NCI-H2171 (cell line): ENCODE data around the gene FAM174C.
"Not testable (repeated sequence)": the region's sequence is repeated elsewhere in the genome, so short reads cannot be mapped to it uniquely, and the experiment has no call there.

Experiments
- DNase-seq: peaks from one replicate; lab custom pipeline; 2025; lab: John Stamatoyannopoulos, UW

The FAM174C gene

DNA sequence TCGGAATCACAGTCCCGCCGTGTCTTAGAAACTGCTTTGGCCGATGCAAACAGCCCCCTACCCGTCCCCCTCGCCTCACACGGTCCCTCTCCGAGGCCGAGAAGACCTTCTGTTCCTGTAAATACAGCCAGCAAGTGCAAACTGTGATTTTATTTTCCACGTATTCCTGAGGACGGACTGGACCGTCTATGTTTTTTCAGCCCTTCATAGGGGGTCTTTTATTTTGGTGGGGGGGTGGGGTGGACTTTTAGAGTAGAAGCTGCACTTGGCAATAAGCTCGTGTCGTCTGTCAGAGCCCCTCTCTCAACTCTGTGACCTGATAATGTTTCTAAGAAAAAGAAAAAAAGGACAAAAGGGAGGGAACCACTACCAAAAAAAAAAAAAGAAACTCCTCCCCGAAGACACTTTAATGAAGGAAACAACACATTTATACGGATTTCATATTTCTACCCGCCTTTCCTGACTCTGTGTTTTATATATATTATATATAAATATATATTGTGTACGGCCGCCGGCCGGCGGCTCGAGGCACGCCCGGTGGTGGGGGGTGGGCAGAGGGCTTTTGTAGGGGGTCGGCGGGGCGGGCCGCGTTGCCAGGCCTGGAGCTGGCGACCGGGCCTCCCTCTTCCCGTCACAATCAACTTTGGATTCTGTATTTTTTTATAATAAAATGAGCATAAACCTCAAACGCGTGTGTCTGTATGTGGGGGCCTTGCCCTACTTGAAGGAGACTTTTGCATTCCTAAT is 25.6 kb downstream of the FAM174C start:
- DNase-seq, result no peak

DNA sequence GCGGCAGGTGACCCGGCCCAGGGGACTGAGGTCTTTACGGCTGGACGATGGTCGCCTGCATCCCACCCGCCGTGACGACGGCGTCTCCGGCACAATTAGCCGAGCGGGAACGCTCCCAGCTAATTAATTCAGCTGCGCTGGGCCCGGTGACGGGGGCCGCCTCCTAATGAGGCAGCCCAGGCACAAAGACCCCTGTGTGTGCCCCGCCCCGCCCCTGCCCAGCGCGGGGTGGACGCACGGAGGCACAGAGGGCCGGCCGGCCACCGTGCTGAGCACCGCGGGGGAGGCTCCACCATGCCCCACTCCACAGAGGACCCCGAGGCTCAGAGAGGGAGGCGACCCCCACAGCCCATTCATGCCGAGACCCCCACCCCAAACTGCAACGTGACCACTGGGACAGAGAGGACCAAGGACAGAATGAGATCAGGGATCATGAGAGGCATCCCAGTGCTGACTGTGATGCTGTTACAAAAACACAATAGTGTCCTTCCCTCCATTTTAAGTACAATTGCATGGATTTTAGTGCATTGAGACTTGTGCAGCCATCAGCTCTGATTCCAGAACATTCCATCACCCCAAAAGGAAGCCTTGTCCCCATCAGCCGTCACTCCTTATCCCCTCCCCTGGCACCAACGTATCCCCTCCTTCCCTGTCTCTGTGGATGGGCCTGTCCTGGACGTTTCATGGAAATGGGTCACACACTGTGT is 27.4 kb downstream of the FAM174C start:
- no peak for DNase-seq

DNA sequence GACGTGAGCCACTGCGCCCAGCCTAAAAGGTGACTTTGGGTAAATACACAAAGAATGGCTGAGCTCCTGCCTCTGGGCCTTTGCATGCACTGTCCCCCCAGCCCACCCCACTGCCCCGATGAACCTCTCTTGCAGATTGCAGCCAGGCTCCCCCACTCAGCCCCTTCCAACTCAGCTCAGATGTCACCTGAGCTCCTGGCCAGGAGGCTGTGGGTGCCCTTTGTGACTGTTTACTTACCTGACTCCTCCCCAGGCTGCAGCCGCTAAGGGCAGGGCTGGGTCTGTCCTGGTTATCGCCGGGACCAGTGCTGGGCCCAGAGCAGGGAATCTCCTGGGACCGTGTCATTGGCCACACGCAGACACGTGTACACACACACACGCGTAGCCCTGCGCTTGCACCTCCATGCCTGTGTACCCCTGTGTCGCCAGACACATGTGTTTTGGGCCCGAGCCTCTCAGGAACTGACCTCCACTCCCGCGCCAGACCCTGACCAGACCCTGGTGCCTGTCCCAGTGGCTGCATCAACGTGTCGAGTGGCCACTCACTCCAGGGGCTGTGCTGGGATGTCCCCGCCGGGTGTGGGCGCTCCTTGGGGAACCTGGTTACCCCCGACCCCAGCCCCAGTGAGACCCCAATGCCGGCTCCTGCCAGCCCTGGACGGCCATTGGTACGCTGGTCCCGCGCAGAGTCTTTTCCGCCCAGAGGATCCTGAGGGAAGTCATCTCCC is 29.0 kb downstream of the FAM174C start:
- DNase-seq, result no peak

DNA sequence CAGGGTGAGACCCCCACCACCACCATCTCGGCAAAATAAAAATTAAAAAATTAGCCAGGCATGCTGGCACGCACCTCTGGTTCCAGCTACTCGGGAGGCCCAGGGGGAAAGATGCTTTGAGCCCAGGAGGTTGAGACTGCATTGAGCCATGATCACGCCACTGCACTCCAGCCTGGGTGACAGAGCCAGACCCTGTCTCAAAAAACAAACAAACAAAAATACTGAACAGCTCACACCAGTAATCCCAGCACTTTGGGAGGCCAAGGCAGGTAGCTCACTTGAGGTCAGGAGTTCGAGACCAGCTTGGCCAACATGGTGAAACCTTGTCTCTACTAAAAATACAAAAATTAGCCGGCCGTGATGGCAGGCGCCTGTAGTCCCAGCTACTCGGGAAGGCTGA is 30.0 kb downstream of the FAM174C start:
- not testable (repeated sequence) for DNase-seq

DNA sequence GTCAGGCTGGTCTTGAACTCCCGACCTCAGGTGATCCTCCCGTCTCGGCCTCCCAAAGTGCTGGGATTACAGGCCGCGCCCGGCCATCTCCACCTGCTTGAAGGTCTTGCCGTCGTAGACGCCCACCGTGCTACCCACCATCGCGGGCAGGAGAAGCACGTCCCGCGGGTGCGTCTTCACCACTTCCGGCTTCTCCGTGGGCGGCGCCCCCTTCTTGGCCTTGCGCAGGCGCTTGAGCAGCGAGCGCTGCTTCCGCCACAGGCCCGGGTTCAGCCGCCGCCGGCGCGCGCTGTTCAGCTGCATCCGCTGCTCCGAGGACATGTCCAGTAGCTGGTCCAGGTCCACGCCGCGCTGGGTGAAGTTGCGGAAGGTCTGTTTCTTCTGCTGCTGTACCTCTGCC is 32.0 kb downstream of the FAM174C start:
- DNase-seq, result no peak

DNA sequence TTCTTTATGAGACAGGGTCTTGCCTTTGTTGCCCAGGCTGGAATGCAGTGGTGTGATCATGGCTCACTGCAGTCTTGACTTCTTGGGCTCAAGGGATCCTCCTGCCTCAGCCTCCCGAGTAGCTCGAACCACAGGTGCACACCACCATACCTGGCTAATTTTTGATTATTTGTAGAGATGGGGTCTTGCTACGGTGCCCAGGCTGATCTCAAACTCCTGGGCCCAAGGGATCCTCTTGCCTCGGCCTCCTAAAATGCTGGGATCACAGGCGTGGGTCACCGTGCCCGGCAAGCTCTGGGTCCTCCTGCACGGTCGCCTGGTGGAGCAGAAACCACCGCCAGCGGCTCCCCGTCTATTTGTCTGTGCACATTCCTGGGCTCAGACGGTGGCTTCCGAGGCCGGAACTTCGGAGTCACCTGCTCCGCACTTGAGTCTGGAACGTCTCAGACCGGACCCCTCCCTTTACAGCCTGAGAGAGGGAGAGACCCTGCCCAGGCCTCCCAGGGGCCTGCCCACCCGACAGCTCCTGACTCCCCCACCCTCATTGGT is 32.5 kb downstream of the FAM174C start:
- DNase-seq, result no peak

DNA sequence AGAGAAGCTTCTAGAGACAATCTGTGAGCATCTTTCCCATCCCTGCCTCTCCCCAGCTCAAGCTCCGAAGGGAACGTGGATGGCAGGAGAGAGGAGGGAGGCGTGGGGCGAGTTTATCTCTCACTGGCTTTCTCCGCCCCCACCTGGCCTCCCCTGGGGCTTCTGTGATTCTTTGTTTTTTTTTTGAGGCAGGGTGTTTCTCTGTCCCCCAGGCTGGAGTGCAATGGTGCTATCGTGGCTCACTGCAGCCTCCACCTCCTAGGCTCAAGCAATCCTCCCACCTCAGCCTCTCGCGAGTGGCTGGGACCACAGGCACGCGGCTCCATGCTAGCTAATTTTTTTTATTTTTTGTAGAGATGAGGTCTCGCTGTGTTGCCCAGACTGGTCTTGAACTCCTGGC is 33.4 kb downstream of the FAM174C start:
- peak; percentile 50 for DNase-seq

DNA sequence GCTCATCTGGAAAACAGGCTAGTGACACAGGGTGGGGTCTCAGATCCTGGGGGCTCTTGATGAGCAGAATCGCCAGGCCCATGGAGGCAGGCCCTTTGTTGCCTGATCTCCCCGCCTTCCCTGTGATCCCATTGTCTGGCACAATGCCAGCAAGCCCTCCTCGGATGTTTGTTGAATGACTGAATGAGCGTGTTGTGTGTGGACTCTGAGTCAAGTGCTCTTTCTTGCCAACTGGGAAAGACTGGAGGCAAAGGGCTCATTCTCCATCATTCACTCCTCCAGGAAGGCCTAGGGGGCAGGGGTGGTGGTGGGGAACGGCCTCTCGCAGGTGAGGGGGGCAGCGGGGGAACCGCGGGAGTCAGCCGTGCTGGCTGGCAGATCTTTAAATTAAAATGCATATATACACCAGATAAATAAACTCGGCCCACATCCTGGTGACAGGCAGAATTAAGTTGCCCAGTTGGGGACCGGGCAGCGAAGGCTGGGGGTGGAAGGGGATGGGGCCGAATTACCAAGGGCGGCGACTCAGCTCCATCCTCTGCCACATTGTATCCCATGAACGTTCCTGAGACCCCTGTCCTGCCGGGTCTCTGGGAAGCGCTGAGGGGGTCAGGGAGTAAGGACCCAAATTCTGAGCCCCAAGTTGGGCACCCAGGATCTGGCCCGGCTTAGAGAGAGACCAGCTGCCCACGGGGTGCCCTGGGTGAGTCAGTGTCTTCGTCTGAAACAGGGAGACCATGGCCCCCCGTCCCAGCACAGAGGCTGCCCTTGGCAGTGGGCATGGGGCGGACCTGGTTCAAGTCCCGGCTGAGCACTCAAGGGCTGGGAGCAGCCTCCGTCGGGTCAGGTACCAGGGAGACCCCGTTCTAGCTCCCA is 34.9 kb downstream of the FAM174C start:
- no peak for DNase-seq

DNA sequence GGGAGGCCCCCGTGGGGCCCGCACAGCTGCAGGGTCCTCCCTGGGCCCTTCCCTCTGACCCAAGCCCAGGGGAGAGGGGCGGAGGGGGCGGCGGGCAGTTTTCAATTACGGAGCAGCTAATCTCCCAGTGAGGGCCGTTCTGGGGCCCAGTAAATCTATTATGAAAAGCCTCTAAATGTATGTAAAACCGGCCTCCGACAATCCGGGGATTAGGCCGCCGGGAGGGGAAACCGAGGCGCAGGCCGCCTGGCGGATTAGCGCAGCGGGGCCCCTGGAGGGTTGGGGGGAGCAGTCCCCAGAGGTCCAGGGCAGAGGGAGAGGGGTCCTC is 35.5 kb downstream of the FAM174C start:
- no peak for DNase-seq

DNA sequence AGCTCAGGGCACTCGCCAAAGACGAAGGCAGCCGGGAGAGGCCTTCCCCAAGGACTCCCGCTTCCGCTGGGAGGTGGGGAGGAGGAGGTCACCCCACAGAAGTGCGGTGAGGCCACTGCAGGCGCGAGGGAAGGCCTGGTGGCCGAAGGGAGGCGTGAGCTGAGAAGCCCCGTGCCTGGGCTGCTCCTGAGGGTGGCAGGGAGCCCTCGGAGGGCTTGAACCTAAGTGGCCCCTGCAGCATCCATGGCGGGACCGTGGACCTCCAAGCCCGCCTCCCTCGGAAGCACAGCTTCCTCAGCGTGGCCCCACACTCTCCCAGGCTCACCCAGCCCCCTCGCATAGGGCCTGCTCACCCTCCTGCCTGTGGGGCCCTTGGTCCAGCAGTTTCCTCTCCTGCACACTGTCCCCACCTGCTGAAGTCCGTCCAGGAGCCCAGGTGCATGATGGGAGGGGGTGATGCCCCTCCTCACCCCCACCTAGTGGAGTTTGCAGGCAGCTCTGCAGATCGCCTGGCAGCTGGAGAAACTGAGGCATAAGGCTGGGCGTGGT is 36.3 kb downstream of the FAM174C start:
- no peak for DNase-seq

DNA sequence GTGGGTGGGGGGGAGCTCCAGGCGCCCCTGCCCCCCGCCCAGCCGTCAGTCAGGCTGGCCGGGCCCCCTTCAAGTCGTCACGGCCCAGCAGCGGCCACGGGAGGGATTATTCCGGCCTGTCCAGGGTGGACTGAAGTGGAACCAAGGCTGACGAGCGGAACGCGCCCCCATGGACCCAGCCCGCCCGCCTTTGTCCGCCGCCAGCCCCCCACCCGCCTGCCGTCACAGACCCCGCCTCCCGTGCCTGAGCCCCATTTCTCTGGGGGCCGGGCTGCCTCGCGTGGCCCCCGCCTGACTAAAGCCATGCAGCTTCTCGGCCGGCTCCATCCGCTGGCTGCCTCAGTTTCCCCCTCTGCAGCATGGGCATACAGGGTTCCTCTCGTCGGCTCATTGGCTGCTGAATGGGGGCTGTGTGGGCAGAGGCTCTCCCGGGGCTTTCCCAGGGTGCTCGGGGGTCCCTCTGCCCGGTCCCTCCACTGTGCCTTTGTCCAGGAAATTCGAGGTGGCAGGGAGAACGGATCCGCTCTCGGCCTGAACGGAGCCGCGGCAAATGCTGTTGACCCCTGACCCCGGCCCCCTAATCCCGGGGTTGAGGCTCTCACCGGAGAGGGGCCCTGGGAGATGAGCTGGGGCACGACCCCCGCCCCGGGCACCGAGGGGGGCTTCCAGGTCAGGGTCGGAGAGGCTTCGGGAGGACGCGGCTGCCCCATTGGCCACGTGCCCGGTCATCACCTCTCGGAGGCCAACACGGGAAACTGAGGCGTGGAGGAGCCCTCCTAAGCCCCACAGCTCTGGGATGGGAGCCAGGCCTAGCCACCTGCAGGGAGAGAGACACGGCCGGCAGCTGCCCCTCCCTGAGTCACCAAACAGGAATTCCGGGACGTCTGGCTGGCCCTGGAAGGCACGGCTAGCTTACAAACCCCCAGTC is 37.7 kb downstream of the FAM174C start:
- no peak for DNase-seq

DNA sequence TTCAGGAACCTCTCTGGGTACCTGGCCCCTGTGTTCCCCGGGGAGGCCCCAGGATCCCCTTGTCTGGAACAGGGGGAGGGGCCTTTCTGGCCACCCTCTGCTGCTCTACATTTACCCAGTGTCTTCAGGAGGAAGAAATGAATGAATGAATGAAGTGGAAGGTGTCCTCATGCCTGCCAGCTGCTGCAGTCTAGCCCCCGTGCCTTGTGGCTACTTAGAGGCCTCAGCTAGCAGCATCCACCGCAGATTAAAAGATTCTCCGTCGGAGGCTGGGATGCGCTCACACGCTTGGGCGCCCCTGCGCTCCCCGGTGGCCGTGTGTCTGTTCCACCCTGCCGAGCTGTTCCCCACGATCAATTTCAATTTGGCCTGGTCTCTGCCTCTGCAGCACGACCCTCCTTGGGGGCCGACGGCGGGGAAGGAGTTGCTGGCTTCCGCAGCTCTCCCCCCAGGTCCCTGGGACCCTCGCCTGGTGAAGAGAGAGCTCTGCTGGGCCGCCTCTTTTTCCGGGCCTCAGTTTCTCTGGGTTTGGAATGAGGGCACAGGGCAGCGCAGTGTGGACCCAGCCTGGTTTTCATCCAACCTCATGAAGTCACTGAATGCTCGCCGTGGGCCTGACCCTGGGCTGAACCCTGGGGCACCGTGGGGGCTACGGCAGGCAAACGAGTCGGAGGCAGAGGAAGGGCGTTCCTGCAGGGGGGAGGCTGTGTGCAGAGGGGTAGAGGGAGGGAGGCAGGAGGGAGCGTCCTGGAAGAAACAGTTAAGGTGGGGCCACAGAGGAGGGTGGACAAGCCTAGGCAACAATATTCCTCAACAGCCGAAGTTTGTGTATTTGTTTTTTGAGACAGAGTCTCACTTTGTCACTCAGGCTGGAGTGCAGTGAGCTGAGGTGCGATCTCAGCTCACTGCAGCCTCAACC is 38.6 kb downstream of the FAM174C start:
- DNase-seq, result no peak

DNA sequence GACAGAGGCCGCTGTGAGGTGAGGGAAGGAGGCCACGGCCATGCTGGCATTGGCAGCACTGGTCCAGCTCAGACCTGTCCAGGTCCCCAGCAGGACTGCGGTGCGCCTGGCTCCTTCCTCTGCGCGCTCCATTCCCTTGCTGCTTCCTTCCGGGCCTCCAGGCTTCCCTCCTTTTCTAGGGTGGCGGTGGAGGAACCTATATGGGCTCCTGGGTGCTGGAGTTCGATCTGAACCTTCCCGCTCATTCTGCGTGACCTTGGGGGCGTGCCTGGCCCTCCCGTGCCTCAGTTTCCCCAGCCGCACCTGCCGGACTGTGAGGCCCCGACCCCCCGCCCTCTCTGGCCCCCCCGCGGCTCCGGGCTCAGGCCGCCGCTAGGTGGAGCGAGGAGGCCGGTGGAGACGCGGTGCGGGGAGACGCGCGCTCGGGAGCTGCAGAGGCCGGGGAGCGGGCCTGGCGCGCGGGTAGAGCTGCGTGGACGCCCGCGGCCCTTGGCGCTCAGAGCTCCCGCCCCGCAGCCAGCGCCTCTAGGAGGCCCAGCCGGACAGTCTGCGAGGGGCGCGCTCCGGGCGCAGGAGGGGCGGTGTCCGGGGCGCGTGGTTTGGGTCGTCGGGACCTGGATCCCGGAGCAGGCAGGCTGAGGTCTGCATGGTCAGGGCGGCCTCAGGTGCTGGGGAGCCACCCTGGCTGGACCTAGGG is 40.3 kb downstream of the FAM174C start:
- DNase-seq, result no peak

DNA sequence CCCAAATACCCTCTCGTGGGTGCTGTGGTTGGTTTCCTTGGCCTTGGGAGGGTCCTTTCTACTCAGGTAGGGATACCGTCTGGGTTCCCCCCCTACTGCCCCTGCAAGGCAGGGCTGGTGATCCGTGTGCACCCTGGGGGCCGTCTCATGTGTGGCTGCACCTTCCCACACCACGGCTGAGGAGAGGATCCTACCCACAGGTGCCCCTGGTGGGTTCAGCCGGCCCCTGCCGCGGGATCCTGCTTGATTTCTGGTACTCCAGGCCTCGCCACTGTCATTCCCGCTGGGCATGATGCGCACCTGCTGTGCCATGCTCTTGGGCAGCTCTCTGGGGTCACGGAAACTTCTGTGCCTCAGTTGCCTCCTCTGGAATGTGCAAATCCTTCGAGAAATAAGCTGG is 41.1 kb downstream of the FAM174C start:
- DNase-seq, result no peak

DNA sequence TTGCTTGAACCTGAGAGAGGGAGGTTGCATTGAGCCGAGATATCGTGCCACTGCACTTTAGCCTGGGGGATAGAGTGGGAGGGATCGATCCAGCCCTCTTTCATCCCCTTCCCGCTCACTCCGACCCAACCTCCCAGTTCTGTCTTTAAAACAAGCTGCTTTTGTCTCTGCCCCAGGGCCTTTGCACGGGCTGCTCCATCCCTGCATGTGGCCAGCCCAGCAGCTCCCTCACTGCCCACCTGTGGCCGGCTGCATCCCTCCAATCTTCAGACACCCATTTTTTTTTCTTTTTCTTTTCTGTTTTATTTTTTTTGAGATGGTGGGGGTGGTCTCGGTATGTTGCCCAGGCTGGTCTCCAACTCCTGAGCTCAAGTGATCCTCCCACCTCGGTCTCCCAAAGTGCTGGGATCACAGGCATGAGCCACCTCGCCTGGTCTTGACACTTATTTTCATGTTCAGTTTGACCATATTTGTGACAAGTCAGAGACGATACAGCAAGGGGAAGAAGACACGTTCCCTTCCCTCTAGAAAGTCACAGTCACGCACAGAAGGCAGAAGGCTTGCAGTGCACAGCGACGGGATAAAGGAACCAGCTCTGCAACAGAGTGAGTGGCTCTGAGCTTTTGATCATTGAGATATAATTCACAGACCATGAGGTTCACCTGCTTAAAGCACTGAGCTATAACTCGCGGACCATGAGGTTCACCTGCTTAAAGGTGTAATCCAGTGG is 42.1 kb downstream of the FAM174C start:
- DNase-seq, result no peak

DNA sequence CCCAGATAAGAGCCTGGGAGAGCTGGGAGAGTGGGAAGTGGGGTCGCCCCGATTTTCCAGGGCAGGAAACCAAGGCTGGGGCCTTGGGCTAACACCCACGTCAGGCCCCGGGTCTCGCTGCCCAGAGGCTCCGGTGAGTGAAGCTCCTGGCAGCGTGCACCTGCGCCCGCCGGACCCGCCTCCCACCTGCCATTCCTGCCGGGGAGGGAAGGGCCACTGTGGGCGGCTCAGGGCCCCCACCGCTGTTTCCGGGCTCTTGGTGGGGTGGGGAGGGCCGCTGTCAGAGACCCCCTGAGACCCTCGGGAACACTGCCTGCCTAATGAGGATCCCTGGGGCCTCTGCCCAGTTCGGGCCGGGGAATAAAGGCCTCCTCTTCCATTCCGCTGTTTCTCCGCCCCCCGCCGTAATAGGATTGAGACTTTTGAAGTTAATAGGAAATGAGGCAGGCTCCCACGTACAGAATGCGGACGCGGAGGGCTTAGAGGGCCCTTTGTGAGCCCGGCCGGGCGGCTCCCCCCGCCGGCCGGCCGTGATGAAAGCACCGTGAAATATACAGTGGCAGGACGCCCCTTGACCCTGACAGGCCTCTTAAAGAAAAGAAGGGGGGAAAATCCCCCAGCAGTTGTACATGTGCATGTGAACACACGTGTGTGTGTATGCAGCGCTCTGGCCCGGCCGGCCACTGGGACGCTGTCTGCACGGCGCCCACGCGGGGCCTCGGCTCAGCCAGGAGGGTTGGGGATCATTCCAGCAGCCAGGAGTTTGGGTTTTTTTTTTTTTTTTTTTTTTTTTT is 43.5 kb downstream of the FAM174C start:
- no peak for DNase-seq

DNA sequence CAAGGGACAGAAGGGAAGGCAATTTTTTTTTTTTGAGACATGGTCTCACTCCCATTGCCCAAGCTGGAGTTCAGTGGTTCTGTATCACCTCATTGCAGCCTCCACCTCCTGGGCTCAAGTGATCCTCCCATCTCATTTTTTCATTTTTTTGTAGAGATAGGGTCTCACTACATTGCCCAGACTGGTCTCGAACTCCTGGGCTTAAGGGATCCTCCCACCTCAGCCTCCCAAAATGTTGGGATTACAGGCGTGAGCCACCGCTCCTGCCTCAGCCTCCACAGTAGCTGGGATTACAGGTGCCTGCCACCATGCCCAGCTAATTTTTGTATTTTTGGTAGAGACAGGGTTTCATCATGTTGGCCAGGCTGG is 44.9 kb downstream of the FAM174C start:
- not testable (repeated sequence) for DNase-seq
